GM21381 (cell line): Measurements from ENCODE around the gene IL19.
A peak's percentile ranks its signal among the peaks of the same experiment; 100 is the strongest.
"Not testable (repeated sequence)": the region's sequence is repeated elsewhere in the genome, so short reads cannot be mapped to it uniquely, and the experiment has no call there.

Experiments
- ATAC-seq: cut with Tn5 transposase; IDR thresholded peaks from one replicate; pipeline ENCODE4 v1.9.1; 2021; ENCODE audit warnings: mild to moderate bottlenecking, moderate library complexity; ENCODE audit not compliant: unreplicated experiment

Gene IL19

DNA sequence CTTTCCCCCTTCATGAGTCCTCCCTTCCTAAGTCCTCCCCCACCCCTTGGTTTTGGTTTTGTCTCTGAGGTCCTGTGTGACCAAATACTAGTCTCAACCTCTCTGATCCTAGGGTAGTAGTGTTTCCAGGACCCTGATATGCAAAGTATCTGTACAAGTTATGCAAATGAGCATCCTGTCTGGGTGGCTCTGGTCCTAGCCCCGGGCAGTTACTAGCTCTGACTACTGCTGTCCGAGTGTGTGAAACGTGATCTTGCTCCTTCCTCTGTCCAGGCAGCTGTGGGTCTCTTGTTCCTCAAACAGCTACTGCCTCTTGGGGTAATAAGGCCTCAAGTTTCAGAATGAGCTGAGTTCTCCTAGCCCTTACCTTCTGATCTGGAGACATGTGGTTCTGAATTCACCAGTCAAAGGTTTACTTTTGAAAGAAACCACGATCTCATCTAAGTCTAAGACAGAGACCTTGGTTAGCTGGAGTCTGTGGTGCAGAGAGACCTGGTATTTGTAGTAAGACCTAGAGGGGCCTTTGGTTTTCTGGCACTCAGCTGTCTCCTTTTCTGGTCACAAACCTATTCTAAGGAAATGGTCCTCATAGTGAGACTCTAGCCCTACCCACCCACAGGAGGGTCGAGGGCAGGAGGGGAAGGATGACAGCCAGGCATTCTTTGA, 31.0 kb upstream of the IL19 start:
- ATAC-seq: peak; percentile 83

DNA sequence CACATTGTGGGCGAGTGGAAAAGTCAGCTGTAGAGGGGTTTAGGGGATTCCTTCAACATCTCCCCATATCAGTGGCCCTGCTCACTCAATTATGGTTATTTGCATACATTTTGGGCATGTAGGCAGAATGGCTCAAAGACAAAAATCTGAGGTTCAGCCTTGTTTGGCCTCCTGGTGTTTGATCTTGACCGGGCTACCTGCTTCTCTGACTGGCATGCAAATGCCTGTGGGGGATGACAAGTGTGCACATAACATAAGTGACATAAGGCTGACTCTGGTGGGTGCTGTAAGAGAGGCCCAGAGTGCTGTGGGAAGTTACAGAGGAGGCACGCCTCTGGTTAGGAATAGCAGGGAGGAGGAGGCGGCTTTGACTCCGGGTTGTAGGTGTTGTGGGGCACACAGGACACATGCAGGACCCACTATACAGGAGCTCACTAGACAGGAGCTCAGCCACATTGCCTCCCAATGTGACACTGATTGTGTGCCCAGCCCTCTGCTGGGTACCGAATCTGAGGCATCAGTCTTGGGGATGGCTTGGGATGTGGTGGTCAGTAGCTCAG, 29.4 kb upstream of the IL19 start:
- no peak for ATAC-seq

DNA sequence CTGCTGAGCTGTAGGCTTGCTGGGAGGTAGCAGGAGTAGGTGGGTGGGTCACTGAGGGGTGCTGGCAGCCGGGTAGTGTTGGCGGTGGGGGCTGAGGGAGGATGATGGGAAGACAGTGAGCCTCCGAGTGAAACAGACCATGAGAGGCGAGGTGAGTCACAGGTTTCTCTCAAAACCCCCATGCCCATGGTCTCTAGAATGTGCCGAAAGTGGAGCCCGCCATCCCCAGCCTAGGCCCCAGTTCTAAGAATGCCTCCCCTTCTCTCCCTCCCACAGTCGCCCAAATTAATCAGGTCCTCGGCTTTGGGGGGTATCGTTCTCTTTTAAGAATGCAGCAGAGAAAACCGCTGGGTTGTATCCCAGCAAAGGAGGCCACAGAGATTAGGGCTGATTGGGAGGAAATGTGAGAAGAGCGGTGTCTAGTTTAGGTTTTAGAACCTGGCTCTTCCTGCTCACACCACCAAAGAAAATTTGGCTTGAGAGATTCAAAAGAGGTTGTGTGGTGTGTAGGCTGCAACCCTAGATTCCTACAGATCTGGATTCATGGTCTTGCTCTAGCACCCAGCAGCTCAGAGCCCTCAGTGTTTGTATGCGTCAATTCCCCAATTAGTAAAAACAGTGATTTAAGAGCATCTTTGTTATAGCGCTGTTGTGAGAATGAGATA, 27.7 kb upstream of the IL19 start:
- ATAC-seq: no peak

DNA sequence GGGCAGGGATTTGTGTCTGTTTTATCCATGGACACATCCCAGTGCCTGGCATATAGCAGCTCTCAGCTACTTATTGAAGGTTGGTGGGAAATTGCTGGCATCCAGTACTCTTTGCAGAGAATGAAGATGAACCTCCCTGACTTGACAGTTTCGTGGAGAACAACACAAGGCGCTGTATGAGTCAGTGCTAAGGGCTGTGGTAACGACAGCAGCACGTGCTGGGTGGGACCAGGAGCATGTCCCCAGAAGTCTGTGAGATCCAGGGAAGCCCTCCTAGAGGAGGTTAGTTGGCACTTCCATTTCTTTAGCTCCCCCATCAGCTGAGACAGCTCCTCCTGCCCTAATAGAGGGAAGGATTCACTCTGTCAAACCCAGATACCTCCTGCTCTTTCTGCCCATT, 25.9 kb upstream of the IL19 start:
- ATAC-seq: no peak

DNA sequence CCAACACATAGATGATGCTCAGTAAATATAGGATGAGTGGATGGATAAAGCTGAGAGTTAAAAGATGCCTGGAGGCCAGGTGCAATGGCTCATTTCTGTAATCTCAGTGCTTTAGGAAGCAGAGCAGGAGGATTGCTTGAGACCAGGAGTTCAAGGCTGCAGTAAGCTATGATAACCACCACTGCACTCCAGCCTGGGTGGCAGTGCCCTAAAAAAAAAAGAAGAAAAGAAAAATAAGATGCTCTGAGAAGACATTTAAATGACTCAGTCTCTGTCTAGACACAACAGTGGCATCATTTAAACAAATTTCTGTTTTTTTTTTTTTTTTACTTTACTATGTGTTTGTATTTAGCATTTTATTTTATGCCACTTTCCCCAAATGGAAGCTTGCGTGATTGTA, 25.3 kb upstream of the IL19 start:
- no peak for ATAC-seq

DNA sequence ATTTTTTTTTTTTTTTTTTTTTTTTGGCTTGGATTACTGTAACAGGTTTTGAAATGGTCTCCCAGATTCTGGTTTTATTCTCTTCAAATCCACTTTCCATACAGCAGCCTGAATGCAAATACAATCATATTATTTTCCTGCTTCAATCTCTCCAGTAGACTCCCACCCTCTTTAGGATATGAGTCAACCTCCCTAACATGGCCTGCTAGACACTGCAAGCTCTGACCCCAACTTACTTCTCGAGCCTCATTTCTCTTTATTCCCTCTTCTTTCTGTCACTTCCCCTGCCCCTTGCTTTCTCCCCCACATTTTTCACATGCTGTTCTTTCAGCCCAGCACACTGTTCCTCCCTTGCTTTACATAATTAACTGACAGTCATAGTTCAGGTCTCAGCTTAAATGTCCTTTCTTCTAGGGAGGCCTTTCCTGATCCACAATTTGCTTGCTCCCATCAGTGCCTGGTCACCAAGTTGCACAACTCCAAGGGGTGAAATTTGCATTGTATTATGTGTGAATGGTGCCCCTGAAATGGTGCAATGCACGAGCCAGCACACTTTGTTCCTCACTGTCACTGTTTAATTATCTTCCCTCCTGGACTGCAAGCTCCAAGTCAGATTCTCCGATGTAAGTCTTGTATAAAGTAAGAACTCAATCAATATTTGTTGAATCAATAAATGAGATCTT, 22.1 kb upstream of the IL19 start:
- ATAC-seq: no peak

DNA sequence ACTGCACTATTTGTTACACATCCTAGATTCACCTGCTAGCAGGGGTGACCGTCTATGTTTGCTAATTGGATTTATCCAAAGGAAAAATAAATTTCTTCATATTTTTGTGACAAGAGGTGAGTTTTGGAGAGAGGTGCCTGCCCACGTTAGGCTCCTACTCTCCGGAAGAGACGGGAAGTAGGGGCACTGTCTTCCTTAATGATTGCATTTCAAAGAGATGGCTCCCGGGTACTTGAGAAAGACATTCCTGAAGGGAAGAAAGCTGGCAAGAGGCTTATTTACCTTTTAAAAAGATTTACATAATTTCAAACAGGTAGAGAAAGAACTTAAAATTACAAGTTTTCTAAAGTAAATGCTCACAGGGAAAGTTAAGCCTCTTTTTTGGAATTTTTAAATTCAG, 18.7 kb upstream of the IL19 start:
- no peak for ATAC-seq

DNA sequence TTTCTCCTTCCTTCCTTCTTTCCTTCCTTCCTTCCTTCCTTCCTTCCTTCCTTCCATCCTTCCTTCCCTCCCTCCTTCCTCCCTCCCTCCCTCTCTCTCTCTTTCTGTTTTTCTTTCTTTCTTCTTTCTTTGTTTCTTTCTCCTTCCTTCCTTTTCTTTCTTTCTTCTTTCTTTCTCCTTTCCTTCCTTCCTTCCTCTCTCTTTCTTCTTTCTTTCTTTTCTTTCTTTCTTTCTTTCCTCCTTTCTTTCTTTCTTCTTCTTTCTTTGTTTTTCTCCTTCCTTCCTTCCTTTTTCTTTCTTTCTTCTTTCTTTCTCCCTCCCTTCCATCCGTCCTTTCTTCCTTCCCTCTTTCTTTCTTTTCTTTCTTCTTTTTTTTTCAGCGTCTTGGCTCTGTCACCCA, 18.1 kb upstream of the IL19 start:
- no peak for ATAC-seq

DNA sequence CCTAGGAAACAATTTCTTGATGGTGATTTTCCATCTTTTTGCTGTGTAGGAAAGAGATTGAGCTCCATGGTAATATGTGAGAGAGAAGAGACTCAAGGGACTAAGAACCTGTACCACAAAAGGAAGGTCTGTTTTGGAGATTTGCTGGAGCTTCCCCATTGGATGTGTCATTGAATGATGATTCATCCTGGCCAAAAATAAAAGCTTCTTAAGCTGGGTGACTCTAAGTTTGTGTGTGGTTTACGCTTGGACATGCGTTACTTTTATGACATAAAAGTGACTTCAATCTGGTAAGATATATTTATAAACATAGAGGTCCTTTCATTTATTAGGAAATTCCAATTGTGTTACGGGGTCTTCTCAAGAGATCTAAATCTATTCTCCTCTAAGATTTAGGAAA, 17.4 kb upstream of the IL19 start:
- ATAC-seq: no peak

DNA sequence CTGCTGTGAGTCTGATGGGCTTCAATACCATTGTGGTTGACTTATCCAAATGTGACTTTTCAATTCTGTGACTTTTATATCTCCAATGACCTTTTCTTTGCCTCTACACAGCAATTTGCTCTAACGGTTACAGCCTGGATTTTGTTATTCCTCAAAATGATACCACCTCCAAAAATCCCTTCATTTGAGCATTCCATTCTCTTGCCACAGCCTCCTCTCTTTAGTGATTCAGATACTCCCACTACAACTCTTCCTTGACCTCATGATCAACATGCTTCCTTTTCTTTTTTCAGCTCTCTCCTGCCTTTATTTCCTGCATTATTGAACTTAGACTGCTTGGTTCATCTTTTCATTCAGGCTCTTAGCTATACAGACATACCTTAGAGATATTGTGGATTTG, 16.6 kb upstream of the IL19 start:
- no peak for ATAC-seq

DNA sequence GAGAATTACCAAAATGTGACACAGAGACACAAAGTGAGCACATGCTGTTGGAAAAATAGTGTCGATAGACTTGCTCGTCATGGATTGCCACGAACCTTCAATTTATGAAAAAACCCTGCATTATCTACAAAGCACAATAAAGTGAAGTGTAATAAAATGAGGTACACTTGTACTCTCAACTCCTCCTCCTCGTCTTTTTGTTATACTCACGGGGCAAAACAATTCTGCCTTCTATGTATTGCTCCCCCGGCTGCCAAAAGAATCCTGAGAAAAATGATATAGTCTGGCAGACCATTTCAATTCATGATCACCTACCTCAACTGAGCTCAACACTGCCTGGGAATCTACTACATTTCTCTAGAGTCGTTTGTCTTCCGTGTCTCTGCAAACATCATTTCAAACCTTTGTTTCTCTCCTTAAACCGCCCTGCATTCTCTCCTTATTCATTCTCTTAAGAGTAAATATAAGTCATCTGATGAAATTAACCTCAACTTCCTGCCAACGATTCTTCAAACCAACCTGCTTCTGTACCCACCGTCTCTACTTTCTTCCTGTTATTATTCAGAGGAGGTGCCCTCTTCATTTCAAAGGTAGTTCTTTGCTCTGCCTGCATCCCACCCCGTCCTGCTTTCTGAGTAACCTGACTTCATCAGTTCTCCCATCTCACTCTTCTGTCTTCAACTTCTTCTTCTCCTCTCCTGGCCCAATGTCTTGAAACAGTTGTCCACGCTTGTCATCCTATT, 12.9 kb upstream of the IL19 start:
- ATAC-seq: no peak

DNA sequence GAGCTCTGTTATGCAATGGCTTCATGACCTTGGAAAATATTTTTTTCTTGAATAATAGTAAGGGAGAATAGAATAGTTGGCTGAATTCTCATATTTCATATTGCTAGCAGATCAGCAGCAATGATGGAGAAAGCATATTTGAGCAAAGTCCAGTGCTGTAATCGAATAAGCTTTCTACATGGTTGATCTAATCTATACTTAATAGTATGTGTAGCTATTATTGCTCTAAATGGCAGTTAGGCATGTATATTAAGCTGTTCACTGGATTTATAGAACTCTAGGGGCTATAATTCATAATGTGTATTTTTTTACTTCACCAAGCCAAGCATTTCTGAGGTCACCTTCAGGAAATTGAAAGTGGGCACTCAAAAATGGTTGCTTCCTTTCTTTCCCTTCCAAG, 10.0 kb upstream of the IL19 start:
- no peak for ATAC-seq

DNA sequence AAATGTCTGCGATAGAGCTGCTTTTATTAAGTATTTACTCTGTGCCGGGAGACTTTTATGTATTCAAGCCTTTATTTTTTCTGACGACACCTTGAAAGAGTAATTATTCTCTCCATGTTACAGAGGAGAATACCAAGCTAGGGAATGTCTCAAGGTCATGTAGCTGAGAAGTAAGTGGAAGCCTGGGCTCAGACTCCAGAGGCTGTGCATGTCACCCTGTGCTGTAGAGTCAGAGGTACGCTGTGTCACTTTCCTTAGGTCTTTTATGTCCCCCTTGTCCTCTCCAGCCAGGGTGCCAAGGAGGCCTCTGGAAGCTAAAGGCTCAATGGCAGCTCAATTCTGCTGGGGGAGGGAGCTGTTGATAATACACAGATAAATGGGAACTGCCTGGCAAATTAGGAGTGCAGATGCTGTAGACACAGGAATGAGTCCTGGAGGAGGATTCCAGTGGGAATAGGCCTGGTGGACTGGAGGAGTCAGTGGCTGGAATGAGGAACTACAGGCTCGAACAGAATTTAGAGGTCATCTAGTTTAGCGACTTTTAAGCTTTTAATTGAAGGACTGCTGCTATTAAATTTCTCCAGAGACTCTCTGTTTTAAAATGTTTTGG, 9.3 kb upstream of the IL19 start:
- ATAC-seq: no peak

DNA sequence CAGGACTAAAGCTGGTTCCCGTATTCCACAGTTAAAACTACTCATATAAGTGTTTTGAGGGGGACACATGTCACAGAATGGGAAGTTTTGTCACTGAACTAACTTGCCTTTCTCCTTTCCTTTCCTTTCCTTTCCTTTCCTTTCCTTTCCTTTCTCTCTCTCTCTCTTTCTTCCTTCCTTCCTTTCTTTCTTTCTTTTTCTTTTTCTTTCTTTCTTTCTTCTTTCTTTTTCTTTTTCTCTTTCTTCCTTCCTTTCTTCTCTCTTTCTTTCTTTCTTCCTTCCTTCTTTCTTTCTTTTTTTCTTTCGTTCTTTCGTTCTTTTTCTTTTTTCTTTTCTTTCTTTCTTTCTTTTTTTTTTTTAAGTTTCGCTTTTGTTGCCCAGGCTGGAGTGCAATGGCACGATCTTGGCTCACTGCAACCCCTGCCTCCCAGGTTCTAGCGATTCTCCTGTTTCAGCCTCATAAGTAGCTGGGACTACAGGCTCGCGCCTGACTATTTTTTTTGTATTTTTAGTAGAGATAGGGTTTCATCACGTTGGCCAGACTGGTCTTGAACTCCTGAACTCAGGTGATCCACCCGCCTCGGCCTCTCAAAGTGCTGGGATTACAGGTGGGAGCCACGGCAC, 7.7 kb upstream of the IL19 start:
- ATAC-seq: not testable (repeated sequence)

DNA sequence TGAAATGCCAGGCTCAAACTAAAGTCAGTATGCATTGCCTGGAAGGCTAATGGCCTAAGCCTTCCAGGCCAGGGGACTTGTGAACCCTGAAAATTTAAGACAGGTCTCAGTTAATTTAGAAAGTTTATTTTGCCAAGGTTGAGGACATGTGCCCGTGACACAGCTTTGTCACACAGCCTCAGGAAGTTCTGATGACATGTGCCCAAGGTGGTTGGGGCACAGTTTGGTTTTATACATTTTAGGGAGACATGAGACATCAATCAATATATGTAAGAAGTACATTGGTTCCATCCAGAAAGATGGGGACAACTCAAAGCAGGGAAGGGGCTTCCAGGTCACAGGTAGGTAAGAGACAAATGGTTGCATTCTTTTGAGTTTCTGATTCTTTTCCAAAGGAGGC, 4.8 kb upstream of the IL19 start:
- not testable (repeated sequence) for ATAC-seq

DNA sequence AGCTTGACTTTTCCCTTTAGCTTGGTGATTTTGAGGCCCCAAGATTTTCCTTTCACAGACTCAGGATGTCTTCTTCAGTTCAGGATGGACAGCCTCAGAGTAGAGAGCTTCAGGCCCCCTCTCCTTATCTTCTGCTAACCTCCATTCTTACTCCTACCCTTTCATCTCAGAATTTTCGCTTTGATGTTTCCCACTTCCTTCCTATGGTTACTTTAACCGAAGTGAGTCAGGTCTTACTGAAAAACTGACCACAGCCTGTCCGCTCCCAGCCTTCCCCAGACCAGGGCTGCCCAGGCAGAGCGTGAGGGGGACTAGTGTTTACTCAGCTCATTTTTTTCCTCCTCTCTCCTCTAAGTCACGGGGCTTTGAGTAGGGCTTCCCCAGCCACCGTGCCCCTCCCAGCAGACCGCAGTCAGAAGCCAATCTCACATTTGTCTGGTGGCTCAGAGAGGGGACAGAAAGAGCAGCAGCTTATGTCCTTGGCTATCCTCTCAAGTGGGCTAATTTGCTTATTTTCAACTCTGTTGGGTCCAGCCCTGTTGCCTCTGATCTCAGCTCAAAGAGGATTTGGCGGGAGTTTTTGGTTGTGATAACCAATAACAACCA, 4.2 kb upstream of the IL19 start:
- peak; percentile 51 for ATAC-seq

DNA sequence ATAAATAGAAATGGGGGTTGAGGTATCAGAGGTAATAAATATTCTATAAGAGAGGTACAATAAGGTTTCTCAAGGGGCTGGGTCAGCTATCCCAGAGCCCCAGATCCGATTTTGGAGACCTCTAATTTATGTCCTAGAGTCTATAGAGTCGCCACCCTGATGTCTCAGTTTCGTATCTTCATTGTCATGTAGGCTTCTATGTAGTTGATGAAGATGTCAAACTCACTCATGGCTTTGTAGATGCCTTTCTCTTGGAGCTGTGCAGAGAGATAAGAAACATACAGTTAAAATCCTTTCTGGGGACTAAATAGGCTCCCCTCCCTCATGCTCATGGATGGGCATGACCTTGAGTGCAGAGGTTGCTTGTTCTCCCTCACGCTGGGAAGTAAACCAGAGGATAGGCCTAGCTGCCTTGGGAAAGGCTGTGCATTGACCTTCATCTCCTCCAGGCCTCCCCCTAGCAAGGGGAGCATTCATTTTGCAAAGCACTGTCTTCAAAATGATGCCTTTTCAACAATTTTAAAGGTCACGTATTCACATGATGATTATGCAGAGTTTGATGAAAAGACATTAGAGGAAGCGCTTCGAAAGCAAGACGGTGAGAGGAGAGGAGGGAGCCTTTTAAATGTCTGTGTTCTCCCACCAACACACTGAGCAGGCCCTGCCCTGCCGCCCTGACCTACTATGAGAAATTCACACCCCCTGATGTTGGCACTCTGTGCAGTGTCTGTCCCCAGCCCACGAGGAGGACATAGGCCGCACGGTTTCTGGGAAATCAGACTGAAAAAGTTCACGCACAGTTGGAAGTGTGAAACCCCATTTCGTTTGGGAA, 1.9 kb upstream of the IL19 start:
- ATAC-seq: peak; percentile 15

DNA sequence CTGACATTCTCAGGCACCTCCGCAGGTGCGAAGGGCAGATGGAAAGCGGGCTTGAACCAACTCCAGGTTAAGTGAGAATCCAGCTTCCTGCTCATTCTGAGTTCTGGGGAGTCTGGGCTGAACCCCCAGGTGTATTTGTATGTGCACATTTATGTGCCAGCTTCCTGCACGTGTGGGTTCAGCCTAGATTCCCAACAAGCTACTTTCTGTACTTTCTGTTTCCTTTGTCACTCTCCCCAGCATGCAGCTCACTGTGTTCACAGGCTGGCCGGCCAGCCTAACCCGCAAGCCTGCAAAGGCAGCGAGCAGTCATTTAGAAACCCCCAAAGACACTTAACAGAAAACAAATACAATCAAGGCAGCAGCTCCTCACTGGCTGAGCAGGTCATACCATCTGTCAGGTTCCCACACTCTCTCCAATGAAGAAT, 1.3 kb upstream of the IL19 start:
- ATAC-seq: peak; percentile 55

DNA sequence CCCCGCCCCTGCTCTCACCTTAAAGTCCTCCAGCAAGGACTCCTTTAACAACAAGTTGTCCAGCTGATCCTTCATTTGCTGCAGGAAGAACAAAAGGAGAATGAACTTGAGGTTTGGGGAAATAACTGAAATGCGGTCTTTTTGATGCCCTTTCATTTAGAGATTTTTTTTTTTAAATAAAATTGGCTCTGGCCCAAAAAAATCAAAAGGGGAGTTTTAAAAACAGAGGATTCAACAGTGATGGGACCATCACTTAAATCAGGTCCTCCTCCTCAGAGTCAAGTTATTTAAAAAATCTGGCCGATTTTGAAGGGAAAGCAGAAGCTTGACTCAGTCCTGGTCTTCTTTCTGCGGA, 742 bp downstream of the IL19 start:
- ATAC-seq: no peak
